ENCODE data around the gene NCOR1.
"Not testable (repeated sequence)": the region's sequence is repeated elsewhere in the genome, so short reads cannot be mapped to it uniquely, and the experiment has no call there.

Gene NCOR1

GRCh38 chr17:16085066-16085699, 130.2 kb downstream of the NCOR1 start:
- DNase-seq: no peak

- DNase-seq: no peak
Observed at GRCh38 chr17:16083223-16083622, 132.1 kb downstream of the NCOR1 start.

- DNase-seq: no peak
Observed at GRCh38 chr17:16081507-16082087, 133.7 kb downstream of the NCOR1 start.

GRCh38 chr17:16080366-16080765, 135.0 kb downstream of the NCOR1 start:
- DNase-seq: no peak

- DNase-seq: no peak
Observed at GRCh38 chr17:16075949-16076348, 139.4 kb downstream of the NCOR1 start.

GRCh38 chr17:16074423-16074822, 140.9 kb downstream of the NCOR1 start:
- DNase-seq: no peak

GRCh38 chr17:16073845-16074244, 141.5 kb downstream of the NCOR1 start:
- DNase-seq: no peak

- DNase-seq: no peak
Observed at GRCh38 chr17:16072031-16072430, 143.3 kb downstream of the NCOR1 start.

- DNase-seq: no peak
Observed at GRCh38 chr17:16068323-16068722, 147.0 kb downstream of the NCOR1 start.

GRCh38 chr17:16066125-16066524, 149.2 kb downstream of the NCOR1 start:
- DNase-seq: no peak

GRCh38 chr17:16061631-16062030, 153.7 kb downstream of the NCOR1 start:
- no peak for DNase-seq

- DNase-seq: not testable (repeated sequence)
Observed at GRCh38 chr17:16055139-16055538, 160.2 kb downstream of the NCOR1 start.

GRCh38 chr17:16052486-16052885, 162.8 kb downstream of the NCOR1 start:
- no peak for DNase-seq

GRCh38 chr17:16050844-16051243, 164.5 kb downstream of the NCOR1 start:
- DNase-seq: no peak

- no peak for DNase-seq
Observed at GRCh38 chr17:16048811-16049449, 166.4 kb downstream of the NCOR1 start.

- no peak for DNase-seq
Observed at GRCh38 chr17:16046966-16047365, 168.4 kb downstream of the NCOR1 start.

- DNase-seq: no peak
Observed at GRCh38 chr17:16044487-16044886, 170.8 kb downstream of the NCOR1 start.

- no peak for DNase-seq
Observed at GRCh38 chr17:16040710-16041251, 174.6 kb downstream of the NCOR1 start.

- DNase-seq: no peak
Observed at GRCh38 chr17:16037636-16038035, 177.7 kb downstream of the NCOR1 start.

- DNase-seq: no peak
Observed at GRCh38 chr17:16036261-16036660, 179.1 kb downstream of the NCOR1 start.

- no peak for DNase-seq
Observed at GRCh38 chr17:16033729-16034349, 181.5 kb downstream of the NCOR1 start.

- DNase-seq: no peak
Observed at GRCh38 chr17:16027708-16028584, 187.4 kb downstream of the NCOR1 start.

GRCh38 chr17:16026895-16027294, 188.4 kb downstream of the NCOR1 start:
- no peak for DNase-seq

All from NCI-H2171 treated with DMSO at 0.1 percent for 48 hours (cell line).